GM12873 (cell line): ENCODE results near the gene PDRG1.

Experiments used
- CTCF ChIP-seq: IDR thresholded peaks from 2 replicates; pipeline ENCODE4 v1.5.1; 2012; ENCODE audit warnings: low read depth, mild to moderate bottlenecking, moderate library complexity, low read length, control low read depth; ENCODE audit not compliant: insufficient read depth; ENCODE audit errors: missing control alignments

PDRG1 gene

GRCh38 chr20:31908424-31908823, 43.4 kb downstream of the PDRG1 start:
- TF ChIP-seq CTCF = no peak

GRCh38 chr20:31908016-31908415, 43.8 kb downstream of the PDRG1 start:
- no peak for TF ChIP-seq CTCF

GRCh38 chr20:31907046-31907445, 44.8 kb downstream of the PDRG1 start:
- TF ChIP-seq CTCF = no peak

- TF ChIP-seq CTCF = no peak
These were observed 45.8 kb downstream of the PDRG1 start for GRCh38 chr20:31906001-31906400.

GRCh38 chr20:31903627-31904386, 48.0 kb downstream of the PDRG1 start:
- no peak for TF ChIP-seq CTCF

- TF ChIP-seq CTCF = no peak
These were observed 50.2 kb downstream of the PDRG1 start for GRCh38 chr20:31901615-31902014.

GRCh38 chr20:31897541-31897940, 54.3 kb downstream of the PDRG1 start:
- TF ChIP-seq CTCF = no peak
